Measurements from ENCODE around the gene TFPI. TPM values are rescaled to one million over a fixed set of nuclear protein-coding genes. Genes with fewer than 3 reads are reported as not detected.

Gene TFPI
- total RNA-seq = 603 and 634 TPM in 2 replicates

GRCh38 chr2:187554011-187554703 lies at the start of gene TFPI:
Gene TFPI, minus strand, starts transcription at chr2:187554435. Its CDS starts 50,667 bp downstream, at chr2:187503768.

Other genes with a start within 250 kb of the TFPI start
- gene CALCRL, start 106.2 kb downstream of the TFPI start, total RNA-seq = 158 and 319 TPM in 2 replicates